Measurements from ENCODE around the gene CDK5RAP3.

Gene CDK5RAP3

GRCh38 chr17:48026502-48027321, 55.8 kb downstream of the CDK5RAP3 start:
- DNase-seq: peak; percentile 82

DNA sequence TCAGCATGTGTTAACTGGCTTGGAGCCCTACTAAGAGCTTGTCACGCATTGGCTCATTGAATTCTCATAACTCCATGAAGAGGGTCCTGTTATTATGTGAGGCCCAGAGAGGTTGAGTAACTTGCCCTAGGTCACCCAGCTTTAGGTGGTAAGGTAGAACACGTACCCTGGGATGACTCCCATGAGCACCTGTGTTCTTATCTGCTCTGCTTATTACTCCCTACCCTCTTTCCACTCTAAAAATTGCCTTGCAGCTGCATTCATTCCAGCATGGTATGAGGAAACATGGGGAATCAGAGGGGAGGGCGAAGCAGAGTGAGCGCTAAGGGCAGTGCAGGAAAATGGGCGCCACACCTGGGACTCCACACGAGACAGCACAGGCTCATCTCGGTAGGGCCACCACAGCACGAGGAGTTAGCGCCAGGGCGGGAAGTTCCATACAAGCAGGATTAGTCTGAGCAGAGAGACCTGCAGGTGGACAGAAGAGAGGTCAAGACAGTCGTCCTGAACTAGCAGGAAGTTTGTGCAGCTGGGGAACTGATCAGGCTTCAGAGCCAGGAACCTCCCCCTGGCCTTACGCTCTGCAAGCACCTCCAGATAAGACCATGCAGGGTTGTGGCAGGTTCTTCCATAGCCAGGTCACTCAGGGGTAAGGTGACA, 56.5 kb downstream of the CDK5RAP3 start:
- no peak for DNase-seq

DNA sequence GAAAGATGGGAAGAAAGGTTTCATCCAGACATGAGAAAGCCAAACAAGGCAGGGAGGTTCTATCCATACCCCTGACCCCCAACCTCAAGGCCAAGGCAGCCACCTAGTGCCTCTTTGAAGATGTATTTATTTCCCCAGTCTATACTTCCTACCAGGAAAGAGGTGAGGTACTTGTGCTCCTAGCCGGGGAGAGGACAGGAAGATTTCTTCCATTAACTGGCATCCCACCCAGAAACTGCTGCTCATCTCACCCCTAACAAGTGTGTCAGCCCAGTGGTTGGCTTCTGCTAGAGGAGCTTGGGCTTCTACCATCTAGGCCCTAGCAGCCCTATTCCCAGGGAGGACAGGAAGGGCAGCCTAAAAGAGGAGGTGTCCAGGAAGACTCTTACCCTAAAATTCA, 57.8 kb downstream of the CDK5RAP3 start:
- no peak for DNase-seq

DNA sequence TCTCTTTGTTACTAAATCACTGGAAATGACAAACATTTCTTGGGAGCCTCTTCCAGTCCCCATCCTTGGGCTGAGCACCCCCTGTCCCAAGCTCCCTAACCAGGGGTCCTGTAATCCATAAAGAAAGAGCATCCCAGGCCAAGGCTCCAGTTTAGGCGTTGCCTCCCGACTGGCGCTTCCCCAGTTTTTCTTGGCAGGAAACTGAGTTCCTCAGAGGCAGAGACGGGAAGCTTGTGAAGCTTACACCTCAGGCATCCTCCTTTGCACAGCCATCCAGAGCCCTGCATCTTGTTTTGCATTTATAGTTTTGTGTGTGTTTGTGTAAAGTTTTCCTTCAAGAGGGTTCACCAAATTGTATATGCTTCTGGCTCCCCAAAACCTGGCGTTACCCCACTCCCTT, 59.6 kb downstream of the CDK5RAP3 start:
- DNase-seq: no peak
